Small intestine (tissue), 7 donors: ENCODE measurements around the gene ZC3H11A. TPM values are rescaled to one million over a fixed set of nuclear protein-coding genes. Genes with fewer than 3 reads are reported as not detected.
"Not testable (repeated sequence)": the region's sequence is repeated elsewhere in the genome, so short reads cannot be mapped to it uniquely, and the experiment has no call there.

Experiments used
- DNase-seq, 2 donors: peaks; one replicate each; pipeline versions ENCODE4 v3.0.0 to v3.0.0-alpha.2; 2013
- FAIRE-seq: peaks from 2 replicates; lab custom pipeline; 2012; peaks lifted over from hg19 to GRCh38; lab: Jason Lieb, UNC
- H3K27ac ChIP-seq, 3 donors: one replicate each; pipeline ENCODE4 v1.5.1; 2013; ENCODE audit warnings: low read length in 2 of 3, mild to moderate bottlenecking in 2 of 3, control low read depth in 1 of 3, inconsistent platforms in 1 of 3, low read depth in 1 of 3, moderate library complexity in 1 of 3
- H3K27me3 ChIP-seq, 3 donors: one replicate each; pipeline ENCODE4 v1.6.1; 2013; ENCODE audit warnings: low read length in 3 of 3, inconsistent platforms in 1 of 3; ENCODE audit not compliant: control insufficient read depth in 3 of 3, insufficient read depth in 3 of 3
- H3K36me3 ChIP-seq, 3 donors: one replicate each; pipeline ENCODE4 v1.6.1; 2013; ENCODE audit warnings: low read length in 3 of 3, inconsistent platforms in 1 of 3, low read depth in 1 of 3, mild to moderate bottlenecking in 1 of 3, moderate library complexity in 1 of 3; ENCODE audit not compliant: control insufficient read depth in 3 of 3, insufficient read depth in 2 of 3
- H3K4me1 ChIP-seq, 3 donors: one replicate each; pipeline ENCODE4 v1.6.1; 2013; ENCODE audit warnings: low read length in 2 of 3, inconsistent platforms in 1 of 3, low read depth in 1 of 3, mild to moderate bottlenecking in 1 of 3, moderate library complexity in 1 of 3; ENCODE audit not compliant: control insufficient read depth in 3 of 3, insufficient read depth in 2 of 3
- H3K4me3 ChIP-seq, 3 donors: one replicate each; pipeline ENCODE4 v1.5.1; 2013; ENCODE audit warnings: low read length in 3 of 3, control low read depth in 1 of 3, inconsistent platforms in 1 of 3, low read depth in 1 of 3, mild to moderate bottlenecking in 1 of 3, moderate library complexity in 1 of 3
- H3K9me3 ChIP-seq, 2 donors: one replicate each; pipeline ENCODE4 v1.6.1; 2013; ENCODE audit warnings: low read depth in 1 of 2, low read length in 1 of 2; ENCODE audit not compliant: control insufficient read depth in 2 of 2, insufficient read depth in 1 of 2
- WGBS, 3 donors: extraction: QIAGEN DNeasy Blood & Tissue Kit; methylation state at CpG; one replicate each; pipeline ENCODE4 v1.1.7; 2013; 5-methylcytosine and 5-hydroxymethylcytosine counted together
- polyA plus RNA-seq, 4 donors: library from polyadenylated mRNA; stranded (reverse) in 3 of 4; unstranded in 1 of 4; fragments of 200-250 nt in 3 of 4; fragments of 120-200 nt in 1 of 4; gene quantifications; one replicate each; pipeline versions ENCODE4 v1.2.1 to v1.2.3, GENCODE V29; 2013
- donor health status: healthy with polysubstance abuse.
- donor health status: control.
- donor health status: control.
- donor health status: Bipolar disorder and iron deficiency.
- donor health status: healthy.

The ZC3H11A gene
- polyA plus RNA-seq, 4 donors: 36.5 to 110 (median 42.3) TPM

- Histone ChIP-seq H3K4me3 (no peak overlapping the region), H3K27ac (no peak overlapping the region), H3K9me3 (no peaks in the 10 kb centered on the region), H3K36me3 (no peaks in the 10 kb centered on the region), H3K4me1 (peaks cover 0 to 8% (median 4%) of the 10 kb centered on the region in 3 donors), H3K27me3 (no peaks in the 10 kb centered on the region)
- DNase-seq (no peak), FAIRE-seq (no peak)
- 88 to 100% (median 97%) methylated on average over 2 of the region's 2 CpGs for WGBS, 3 donors
Measured at GRCh38 chr1:203792486-203792885, 2.9 kb upstream of the ZC3H11A start.

- peaks cover 7 to 10% (median 10%) of the 10 kb centered on the region in 3 donors for H3K4me1 ChIP-seq
- not testable (repeated sequence) for H3K9me3 ChIP-seq, H3K27me3 ChIP-seq, H3K36me3 ChIP-seq, H3K27ac ChIP-seq, H3K4me3 ChIP-seq, DNase-seq, FAIRE-seq
- WGBS, 3 donors: 96 to 97% (median 96%) methylated on average over 7 of the region's 7 CpGs
Measured at GRCh38 chr1:203793561-203793960, 1.9 kb upstream of the ZC3H11A start.

- Histone ChIP-seq H3K27me3 (no peaks in the 10 kb centered on the region), H3K27ac (peak overlapping the region in 2 of 3 donors; percentile 36 to 96), H3K36me3 (peaks cover 0 to 7% (median 0%) of the 10 kb centered on the region in 3 donors), H3K9me3 (no peaks in the 10 kb centered on the region), H3K4me1 (peaks cover 8 to 19% (median 10%) of the 10 kb centered on the region in 3 donors), H3K4me3 (peak overlapping the region in 1 of 3 donors; percentile 91)
- FAIRE-seq: no peak
- WGBS, 3 donors: 71 to 75% (median 75%) methylated on average over 19 of the region's 19 CpGs
- DNase-seq: no peak
Measured at GRCh38 chr1:203794764-203795440, 521 bp upstream of the ZC3H11A start.

- Histone ChIP-seq H3K27ac (peak overlapping the region; percentile 57 to 96 (median 88)), H3K4me1 (peaks cover 8 to 22% (median 10%) of the 10 kb centered on the region in 3 donors), H3K4me3 (peak overlapping the region; percentile 65 to 91 (median 86)), H3K27me3 (no peaks in the 10 kb centered on the region), H3K9me3 (no peaks in the 10 kb centered on the region), H3K36me3 (peaks cover 0 to 7% (median 0%) of the 10 kb centered on the region in 3 donors)
- WGBS, 3 donors: 0% methylated on average over 12 of the region's 12 CpGs
- FAIRE-seq (no peak), DNase-seq (peak; percentile 44 to 78)
Measured at GRCh38 chr1:203796236-203796605, 798 bp downstream of the ZC3H11A start.

- Histone ChIP-seq H3K27ac (no peak overlapping the region), H3K36me3 (peaks cover 0 to 7% (median 0%) of the 10 kb centered on the region in 3 donors), H3K9me3 (no peaks in the 10 kb centered on the region), H3K4me3 (peak overlapping the region in 2 of 3 donors; percentile 65 to 91), H3K27me3 (no peaks in the 10 kb centered on the region), H3K4me1 (peaks cover 8 to 22% (median 10%) of the 10 kb centered on the region in 3 donors)
- 66 to 79% (median 72%) methylated on average over 2 of the region's 2 CpGs for WGBS, 3 donors
- DNase-seq (no peak), FAIRE-seq (no peak)
Measured at GRCh38 chr1:203797216-203797615, 1.8 kb downstream of the ZC3H11A start.

GRCh38 chr1:203797948-203798655 lies 2.7 kb downstream of the ZC3H11A start:
- 74 to 78% (median 76%) methylated on average over 6 of the region's 6 CpGs for WGBS, 3 donors
- Histone ChIP-seq H3K36me3 (peaks cover 0 to 9% (median 0%) of the 10 kb centered on the region in 3 donors), H3K4me1 (peaks cover 8 to 22% (median 10%) of the 10 kb centered on the region in 3 donors), H3K9me3 (no peaks in the 10 kb centered on the region), H3K27ac (no peak overlapping the region), H3K4me3 (no peak overlapping the region), H3K27me3 (no peaks in the 10 kb centered on the region)
- FAIRE-seq (no peak), DNase-seq (peak in 1 of 2 donors; percentile 26)

GRCh38 chr1:203799157-203799556 lies 3.7 kb downstream of the ZC3H11A start:
- WGBS, 3 donors: 87 to 98% (median 95%) methylated on average over 4 of the region's 4 CpGs
- H3K4me3 ChIP-seq: no peak overlapping the region
- no peaks in the 10 kb centered on the region for H3K27me3 ChIP-seq
- DNase-seq (no peak), FAIRE-seq (no peak)
- H3K27ac ChIP-seq: no peak overlapping the region
- peaks cover 8 to 22% (median 10%) of the 10 kb centered on the region in 3 donors for H3K4me1 ChIP-seq
- H3K36me3 ChIP-seq: peaks cover 0 to 18% (median 0%) of the 10 kb centered on the region in 3 donors
- H3K9me3 ChIP-seq: no peaks in the 10 kb centered on the region

- Histone ChIP-seq H3K27ac (no peak overlapping the region), H3K27me3 (no peaks in the 10 kb centered on the region), H3K4me3 (no peak overlapping the region), H3K36me3 (peaks cover 0 to 22% (median 0%) of the 10 kb centered on the region in 3 donors), H3K4me1 (peaks cover 7 to 22% (median 8%) of the 10 kb centered on the region in 3 donors), H3K9me3 (no peaks in the 10 kb centered on the region)
- DNase-seq: no peak
- FAIRE-seq: no peak
- WGBS, 3 donors: 56 to 69% (median 65%) methylated on average over 1 of the region's 1 CpG
Measured at GRCh38 chr1:203799971-203800370, 4.5 kb downstream of the ZC3H11A start.
